Measurements from ENCODE around the gene LMF1.

Gene LMF1

GRCh38 chr16:898761-899682 is 71.8 kb downstream of the LMF1 start:
- no peaks in the 10 kb centered on the region for H4K20me1 ChIP-seq (ENCODE audit: insufficient read depth, low read length)
- no peak overlapping the region for H2AFZ ChIP-seq (ENCODE audit: low read depth, low read length)
- H3K9me3 ChIP-seq (ENCODE audit: insufficient read depth, low read length), result no peaks in the 10 kb centered on the region
- peaks cover 12% of the 10 kb centered on the region for H3K4me1 ChIP-seq (ENCODE audit: low read length)
- no peak overlapping the region for H3K4me2 ChIP-seq (ENCODE audit: low read length)
- no peaks in the 10 kb centered on the region for H3K27me3 ChIP-seq (ENCODE audit: low read depth, low read length)
- no peak overlapping the region for H3K27ac ChIP-seq (ENCODE audit: low read length)
- H3K79me2 ChIP-seq (ENCODE audit: low read length), result no peaks in the 10 kb centered on the region
- no peak overlapping the region for H3K9ac ChIP-seq (ENCODE audit: low read length)
- H3K36me3 ChIP-seq (replicated peaks; ENCODE audit: low read depth, low read length), result no peaks in the 10 kb centered on the region
- no peak for TF ChIP-seq EZH2phosphoT487 (IDR thresholded peaks at IDR 0.05; ENCODE audit: low read depth)
- no peak for TF ChIP-seq CTCF (IDR thresholded peaks at IDR 0.05; ENCODE audit: low read depth, low read length)
- H3K4me3 ChIP-seq (ENCODE audit: low read length), result no peak overlapping the region

GRCh38 chr16:898216-898615 is 72.6 kb downstream of the LMF1 start:
- Histone ChIP-seq H3K27me3 (ENCODE audit: low read depth, low read length) (no peaks in the 10 kb centered on the region), H4K20me1 (ENCODE audit: insufficient read depth, low read length) (no peaks in the 10 kb centered on the region), H3K36me3 (replicated peaks; ENCODE audit: low read depth, low read length) (no peaks in the 10 kb centered on the region), H3K9me3 (ENCODE audit: insufficient read depth, low read length) (no peaks in the 10 kb centered on the region), H3K4me2 (ENCODE audit: low read length) (no peak overlapping the region), H3K4me3 (ENCODE audit: low read length) (no peak overlapping the region), H3K4me1 (ENCODE audit: low read length) (peaks cover 12% of the 10 kb centered on the region), H2AFZ (ENCODE audit: low read depth, low read length) (no peak overlapping the region), H3K9ac (ENCODE audit: low read length) (no peak overlapping the region), H3K79me2 (ENCODE audit: low read length) (no peaks in the 10 kb centered on the region), H3K27ac (ENCODE audit: low read length) (no peak overlapping the region)
- no peak for TF ChIP-seq CTCF (IDR thresholded peaks at IDR 0.05; ENCODE audit: low read depth, low read length)
- no peak for TF ChIP-seq EZH2phosphoT487 (IDR thresholded peaks at IDR 0.05; ENCODE audit: low read depth)

DNA sequence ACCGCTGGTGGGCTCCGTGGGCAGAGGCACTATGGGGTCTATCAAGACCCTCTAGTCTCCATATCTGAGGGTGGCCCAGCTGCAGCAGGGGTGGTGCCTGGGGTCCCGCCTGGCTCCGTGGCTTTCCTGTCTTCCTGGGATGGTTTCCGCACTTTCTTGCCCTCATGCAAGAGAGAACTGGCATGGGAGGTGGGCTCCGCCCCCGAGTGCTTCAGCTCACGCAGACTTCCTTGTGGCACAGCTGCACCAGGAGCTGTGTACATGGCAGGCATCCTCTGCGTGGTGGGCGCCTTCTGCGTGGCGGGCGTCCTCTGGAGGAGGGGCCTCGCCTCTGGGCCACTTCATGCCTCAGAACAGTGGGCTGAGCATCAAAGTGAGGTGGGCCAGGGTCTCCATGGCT is 73.1 kb downstream of the LMF1 start:
- no peak overlapping the region for H3K9ac ChIP-seq (ENCODE audit: low read length)
- H3K27ac ChIP-seq (ENCODE audit: low read length), result no peak overlapping the region
- H3K9me3 ChIP-seq (ENCODE audit: insufficient read depth, low read length), result no peaks in the 10 kb centered on the region
- H3K36me3 ChIP-seq (replicated peaks; ENCODE audit: low read depth, low read length), result no peaks in the 10 kb centered on the region
- H3K4me1 ChIP-seq (ENCODE audit: low read length), result peaks cover 12% of the 10 kb centered on the region
- TF ChIP-seq CTCF (IDR thresholded peaks at IDR 0.05; ENCODE audit: low read depth, low read length) (no peak), EZH2phosphoT487 (IDR thresholded peaks at IDR 0.05; ENCODE audit: low read depth) (no peak)
- no peak overlapping the region for H2AFZ ChIP-seq (ENCODE audit: low read depth, low read length)
- no peaks in the 10 kb centered on the region for H4K20me1 ChIP-seq (ENCODE audit: insufficient read depth, low read length)
- no peaks in the 10 kb centered on the region for H3K79me2 ChIP-seq (ENCODE audit: low read length)
- no peak overlapping the region for H3K4me3 ChIP-seq (ENCODE audit: low read length)
- H3K27me3 ChIP-seq (ENCODE audit: low read depth, low read length), result no peaks in the 10 kb centered on the region
- no peak overlapping the region for H3K4me2 ChIP-seq (ENCODE audit: low read length)

DNA sequence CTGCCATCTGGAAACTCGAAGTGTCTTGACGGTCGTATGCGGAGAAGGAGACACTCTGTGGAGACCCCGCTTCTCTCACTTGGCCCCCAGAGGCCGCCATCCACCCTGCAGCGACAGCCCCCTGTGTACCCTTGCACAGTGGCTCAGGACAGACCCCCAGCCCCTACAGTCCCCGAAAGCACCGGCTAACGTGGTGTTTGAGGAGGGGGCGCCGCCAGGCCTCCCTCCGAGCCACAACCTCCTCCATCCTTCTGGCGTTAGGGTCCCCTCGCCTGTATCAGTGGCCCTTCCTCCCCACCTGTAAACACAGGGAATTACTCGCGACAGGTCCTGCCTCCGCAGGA is 73.6 kb downstream of the LMF1 start:
- no peaks in the 10 kb centered on the region for H3K27me3 ChIP-seq (ENCODE audit: low read depth, low read length)
- no peaks in the 10 kb centered on the region for H3K36me3 ChIP-seq (replicated peaks; ENCODE audit: low read depth, low read length)
- no peaks in the 10 kb centered on the region for H3K9me3 ChIP-seq (ENCODE audit: insufficient read depth, low read length)
- H3K4me1 ChIP-seq (ENCODE audit: low read length), result peaks cover 12% of the 10 kb centered on the region
- TF ChIP-seq CTCF (IDR thresholded peaks at IDR 0.05; ENCODE audit: low read depth, low read length), result no peak
- TF ChIP-seq EZH2phosphoT487 (IDR thresholded peaks at IDR 0.05; ENCODE audit: low read depth), result no peak
- no peaks in the 10 kb centered on the region for H3K79me2 ChIP-seq (ENCODE audit: low read length)
- no peak overlapping the region for H3K9ac ChIP-seq (ENCODE audit: low read length)
- no peak overlapping the region for H3K27ac ChIP-seq (ENCODE audit: low read length)
- H4K20me1 ChIP-seq (ENCODE audit: insufficient read depth, low read length), result no peaks in the 10 kb centered on the region
- H3K4me3 ChIP-seq (ENCODE audit: low read length), result no peak overlapping the region
- no peak overlapping the region for H2AFZ ChIP-seq (ENCODE audit: low read depth, low read length)
- no peak overlapping the region for H3K4me2 ChIP-seq (ENCODE audit: low read length)
